Esophagus muscularis mucosa (tissue), 4 donors: Measurements from ENCODE around the gene MYRIP. TPM values are rescaled to one million over a fixed set of nuclear protein-coding genes. Genes with fewer than 3 reads are reported as not detected.
"Not testable (repeated sequence)": the region's sequence is repeated elsewhere in the genome, so short reads cannot be mapped to it uniquely, and the experiment has no call there.

ENCODE experiments used
- DNase-seq: peaks from one replicate; pipeline ENCODE4 v3.0.0-alpha.2; 2017; ENCODE audit errors: extremely low spot score
- H3K27ac ChIP-seq, 4 donors: fragments of 200-600 bp; sonication (generic); replicated peaks in 1 of 4; 1 replicate in 3 of 4; 2 replicates in 1 of 4; pipeline ENCODE4 v1.5.1; 2016 to 2019; ENCODE audit warnings: mild to moderate bottlenecking in 1 of 4
- H3K27me3 ChIP-seq, 4 donors: fragments of 200-600 bp; sonication (generic); one replicate each; pipeline versions ENCODE4 v1.5.1 to v1.6.0; 2016 to 2019
- H3K36me3 ChIP-seq, 4 donors: fragments of 200-600 bp; sonication (generic); one replicate each; pipeline ENCODE4 v1.5.1; 2016 to 2019
- H3K4me1 ChIP-seq, 4 donors: fragments of 200-600 bp; sonication (generic); one replicate each; pipeline ENCODE4 v1.5.1; 2016 to 2019
- H3K4me3 ChIP-seq, 4 donors: fragments of 200-600 bp; sonication (generic); 1 replicate in 2 of 4; 2 replicates in 2 of 4; pipeline ENCODE4 v1.5.1; 2016 to 2019; ENCODE audit warnings: mild to moderate bottlenecking in 4 of 4, moderate library complexity in 1 of 4
- H3K9me3 ChIP-seq, 4 donors: fragments of 200-600 bp; sonication (generic); 1 replicate in 3 of 4; 2 replicates in 1 of 4; pipeline ENCODE4 v1.5.1; 2016 to 2019
- EP300 ChIP-seq: sonication (generic); formaldehyde crosslinking; IDR thresholded peaks from one replicate; pipeline ENCODE4 v1.6.1; 2017; ENCODE audit warnings: antibody characterized with exemption
- POLR2A ChIP-seq: fragments of 450-650 bp; IDR thresholded peaks from one replicate; pipeline ENCODE4 v1.6.1; 2017; ENCODE audit warnings: antibody characterized with exemption, moderate library complexity, mild to moderate bottlenecking, low read depth
- POLR2AphosphoS5 ChIP-seq, 2 donors: sonication (generic); formaldehyde crosslinking; IDR thresholded peaks; one replicate each; pipeline ENCODE4 v1.6.1; 2017; ENCODE audit warnings: antibody characterized with exemption in 2 of 2
- WGBS: methylation state at CpG from one replicate; pipeline ENCODE4 v1.1.5; 2018; 5-methylcytosine and 5-hydroxymethylcytosine counted together
- intact Hi-C: fragments of 100-400 bp; cut with DNase I; formaldehyde crosslinking; loops from one replicate; pipeline ENCODE4 v1.15.1; 2023
- total RNA-seq, 4 donors: library from RNA; depleted of rRNA; stranded (reverse); fragments of >200 nt; gene quantifications; one replicate each; pipeline versions ENCODE4 v1.1.0 to v1.2.1, GENCODE V29; 2016
- TF ChIP-seq, protein P1 (sequence below), 3 experiments: fragments of 200-600 bp in 2 of 3; fragments of 450-650 bp in 1 of 3; sonication (generic) in 2 of 3; IDR thresholded peaks; one replicate each; pipeline ENCODE4 v1.5.1; 2017 to 2019; ENCODE audit warnings: antibody characterized with exemption in 3 of 3, mild to moderate bottlenecking in 2 of 3, moderate library complexity in 1 of 3

MYRIP gene
- total RNA-seq, 4 donors from 2014 or later: 3.3 to 7.2 (median 5.8) TPM

DNA sequence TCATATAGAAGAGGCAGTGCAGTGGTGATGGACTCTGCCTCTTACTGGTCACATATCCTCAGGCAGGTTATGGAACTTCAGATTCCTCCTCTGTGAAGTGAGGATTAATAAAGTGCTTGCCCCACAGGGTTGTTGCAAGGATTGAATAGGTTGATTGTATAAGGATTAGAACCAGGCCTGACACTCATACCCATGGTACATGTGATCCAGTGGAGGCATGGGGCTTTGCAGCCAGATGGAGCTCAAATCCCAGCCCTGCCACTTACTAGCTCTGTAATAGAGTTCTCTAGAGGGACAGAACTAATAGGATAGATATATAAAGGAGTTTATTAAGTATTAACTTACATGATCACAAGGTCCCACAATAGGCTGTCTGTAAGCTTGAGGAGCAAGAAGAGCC, 315.5 kb downstream of the MYRIP start:
- H3K27me3 ChIP-seq: no peaks in the 10 kb centered on the region

DNA sequence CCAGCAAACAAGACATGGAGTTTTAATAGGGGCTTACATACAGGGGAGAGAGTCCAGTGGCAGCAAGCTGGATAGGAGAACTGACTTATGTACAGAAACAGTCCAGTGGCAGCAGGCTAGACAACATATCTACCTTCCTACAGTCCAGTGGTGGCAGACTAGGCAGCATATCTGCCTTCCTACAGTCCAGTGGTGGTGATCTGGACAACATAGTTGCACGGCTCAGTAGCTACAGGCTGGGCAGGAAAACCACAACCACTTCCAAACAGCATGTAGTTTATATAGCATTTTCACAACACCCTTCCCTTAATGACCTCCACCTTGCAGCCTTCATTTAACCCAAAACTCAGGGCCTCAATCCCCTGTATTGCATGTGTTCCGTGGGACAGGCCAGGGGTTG, 318.8 kb downstream of the MYRIP start:
- Histone ChIP-seq H3K36me3 (no peaks in the 10 kb centered on the region), H3K4me1 (no peaks in the 10 kb centered on the region), H3K27me3 (no peaks in the 10 kb centered on the region), H3K27ac (no peak overlapping the region), H3K4me3 (no peak overlapping the region), H3K9me3 (no peaks in the 10 kb centered on the region)
- 87% methylated on average over 2 of the region's 2 CpGs for WGBS
- DNase-seq: no peak
- TF ChIP-seq POLR2AphosphoS5 (IDR thresholded peaks at IDR 0.05): no peak
- TF ChIP-seq, protein P1, sequence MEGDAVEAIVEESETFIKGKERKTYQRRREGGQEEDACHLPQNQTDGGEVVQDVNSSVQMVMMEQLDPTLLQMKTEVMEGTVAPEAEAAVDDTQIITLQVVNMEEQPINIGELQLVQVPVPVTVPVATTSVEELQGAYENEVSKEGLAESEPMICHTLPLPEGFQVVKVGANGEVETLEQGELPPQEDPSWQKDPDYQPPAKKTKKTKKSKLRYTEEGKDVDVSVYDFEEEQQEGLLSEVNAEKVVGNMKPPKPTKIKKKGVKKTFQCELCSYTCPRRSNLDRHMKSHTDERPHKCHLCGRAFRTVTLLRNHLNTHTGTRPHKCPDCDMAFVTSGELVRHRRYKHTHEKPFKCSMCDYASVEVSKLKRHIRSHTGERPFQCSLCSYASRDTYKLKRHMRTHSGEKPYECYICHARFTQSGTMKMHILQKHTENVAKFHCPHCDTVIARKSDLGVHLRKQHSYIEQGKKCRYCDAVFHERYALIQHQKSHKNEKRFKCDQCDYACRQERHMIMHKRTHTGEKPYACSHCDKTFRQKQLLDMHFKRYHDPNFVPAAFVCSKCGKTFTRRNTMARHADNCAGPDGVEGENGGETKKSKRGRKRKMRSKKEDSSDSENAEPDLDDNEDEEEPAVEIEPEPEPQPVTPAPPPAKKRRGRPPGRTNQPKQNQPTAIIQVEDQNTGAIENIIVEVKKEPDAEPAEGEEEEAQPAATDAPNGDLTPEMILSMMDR (IDR thresholded peaks at IDR 0.05): no peak
- TF ChIP-seq POLR2A: no peak
- TF ChIP-seq EP300: no peak
- intact Hi-C loops: no loop called here

More for the DNA sequence above, 315.5 kb downstream of the MYRIP start:
- TF ChIP-seq POLR2A: no peak
- TF ChIP-seq, protein P1 (IDR thresholded peaks at IDR 0.05): no peak
- TF ChIP-seq POLR2AphosphoS5 (IDR thresholded peaks at IDR 0.05): no peak
- TF ChIP-seq EP300: no peak
- intact Hi-C loops: no loop called here
- no peaks in the 10 kb centered on the region for H3K36me3 ChIP-seq
- no peak overlapping the region for H3K27ac ChIP-seq
- H3K9me3 ChIP-seq: no peaks in the 10 kb centered on the region
- H3K4me3 ChIP-seq: no peak overlapping the region
- H3K4me1 ChIP-seq: peaks cover 0 to 7% (median 0%) of the 10 kb centered on the region in 4 donors
- no peak for DNase-seq

DNA sequence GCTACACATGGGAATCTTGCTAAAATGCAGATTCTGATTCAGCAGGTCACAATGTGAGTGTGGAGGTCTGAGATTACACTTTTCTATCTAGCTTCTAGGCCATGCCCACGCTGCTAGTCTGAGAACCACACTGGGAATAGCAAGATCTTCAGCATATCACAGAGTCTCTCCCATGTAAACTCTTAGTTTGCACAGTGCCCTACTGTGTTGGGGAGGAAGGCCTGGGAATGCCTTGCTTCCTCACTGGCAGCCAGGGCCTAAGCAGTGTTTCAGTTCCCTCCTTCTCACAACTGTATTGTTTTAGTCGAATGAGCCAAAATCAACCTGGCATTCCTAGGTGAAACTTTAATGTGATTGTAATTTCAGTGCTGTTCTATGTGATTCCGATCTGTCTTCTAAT, 320.1 kb downstream of the MYRIP start:
- H3K27ac ChIP-seq: no peak overlapping the region
- H3K4me3 ChIP-seq: no peak overlapping the region
- H3K9me3 ChIP-seq: peaks cover 0 to 7% (median 0%) of the 10 kb centered on the region in 4 donors
- H3K36me3 ChIP-seq: no peaks in the 10 kb centered on the region
- no peaks in the 10 kb centered on the region for H3K4me1 ChIP-seq
- TF ChIP-seq POLR2A (no peak), EP300 (no peak), POLR2AphosphoS5 (IDR thresholded peaks at IDR 0.05) (no peak)
- TF ChIP-seq, protein P1 (IDR thresholded peaks at IDR 0.05): no peak
- intact Hi-C loops: no loop called here
- no peaks in the 10 kb centered on the region for H3K27me3 ChIP-seq
- DNase-seq: no peak
- 83% methylated on average over 3 of the region's 3 CpGs for WGBS

DNA sequence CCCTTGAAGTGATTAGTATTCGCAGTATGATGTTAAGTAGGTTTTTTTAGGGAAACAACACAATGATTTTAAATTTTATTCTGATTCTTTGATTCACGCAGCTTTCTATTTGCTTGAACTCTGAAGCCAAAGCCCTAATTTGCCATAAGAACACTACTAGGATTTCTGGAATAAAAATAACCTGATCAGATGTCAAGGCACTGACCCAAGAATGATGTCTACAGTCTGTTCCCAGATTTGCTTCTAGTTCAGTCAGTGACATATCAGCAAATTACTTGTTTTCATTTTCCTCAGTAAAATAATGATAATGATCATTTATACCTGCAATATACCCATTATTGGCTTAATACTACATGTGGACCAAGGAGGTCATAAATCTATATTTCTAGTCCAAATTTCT, 320.6 kb downstream of the MYRIP start:
- Histone ChIP-seq H3K27ac (no peak overlapping the region), H3K9me3 (peaks cover 0 to 7% (median 0%) of the 10 kb centered on the region in 4 donors), H3K27me3 (no peaks in the 10 kb centered on the region), H3K36me3 (no peaks in the 10 kb centered on the region), H3K4me3 (no peak overlapping the region), H3K4me1 (no peaks in the 10 kb centered on the region)
- 91% methylated on average over 2 of the region's 2 CpGs for WGBS
- no peak for DNase-seq
- no peak for TF ChIP-seq EP300
- TF ChIP-seq, protein P1 (IDR thresholded peaks at IDR 0.05): no peak
- TF ChIP-seq POLR2AphosphoS5 (IDR thresholded peaks at IDR 0.05): no peak
- no peak for TF ChIP-seq POLR2A
- intact Hi-C loops: no loop called here

DNA sequence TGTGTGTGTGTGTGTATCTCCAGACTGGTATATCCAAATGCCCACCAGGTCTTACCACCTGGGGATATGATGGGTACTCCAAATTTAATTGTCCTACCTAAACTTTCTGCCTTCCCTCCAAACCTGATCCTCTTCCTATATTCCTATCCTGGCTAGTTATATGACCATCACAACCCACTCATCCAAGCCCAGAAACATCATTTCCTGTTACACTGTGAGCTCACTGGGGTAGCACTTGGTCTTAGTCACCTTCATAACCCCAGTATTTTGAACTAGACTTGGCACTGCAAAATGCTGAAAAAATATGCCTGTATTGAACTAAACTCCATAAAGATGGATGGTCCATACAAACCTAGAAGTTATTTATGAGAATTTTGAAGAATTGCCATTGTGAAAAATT, 321.3 kb downstream of the MYRIP start:
- Histone ChIP-seq H3K9me3 (peaks cover 0 to 11% (median 0%) of the 10 kb centered on the region in 4 donors), H3K4me1 (no peaks in the 10 kb centered on the region), H3K36me3 (no peaks in the 10 kb centered on the region), H3K27me3 (no peaks in the 10 kb centered on the region), H3K4me3 (no peak overlapping the region), H3K27ac (no peak overlapping the region)
- intact Hi-C loops: no loop called here
- DNase-seq: no peak
- TF ChIP-seq, protein P1 (IDR thresholded peaks at IDR 0.05): no peak

DNA sequence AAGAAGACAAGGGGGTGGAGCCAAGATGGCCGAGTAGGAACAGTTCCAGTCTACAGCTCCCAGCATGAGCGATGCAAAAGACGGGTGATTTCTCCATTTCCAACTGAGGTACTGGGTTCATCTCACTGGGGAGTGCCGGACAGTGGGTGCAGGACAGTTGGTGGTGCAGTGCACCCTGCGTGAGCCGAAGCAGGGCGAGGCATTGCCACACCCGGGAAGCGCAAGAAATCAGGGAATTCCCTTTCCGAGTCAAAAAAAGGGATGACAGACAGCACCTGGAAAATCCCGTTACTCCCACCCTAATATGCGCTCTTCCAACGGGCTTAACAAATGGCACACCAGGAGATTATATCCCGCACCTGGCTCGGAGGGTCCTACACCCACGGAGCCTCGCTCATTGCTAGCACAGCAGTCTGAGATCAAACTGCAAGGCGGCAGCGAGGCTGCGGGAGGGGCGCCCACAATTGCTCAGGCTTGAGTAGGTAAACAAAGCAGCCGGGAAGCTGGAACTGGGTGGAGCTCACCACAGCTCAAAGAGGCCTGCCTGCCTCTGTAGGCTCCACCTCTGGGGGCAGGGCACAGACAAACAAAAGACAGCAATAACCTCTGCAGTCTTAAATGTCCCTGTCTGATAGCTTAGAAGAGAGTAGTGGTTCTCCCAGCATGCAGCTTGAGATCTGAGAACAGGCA, 324.6 kb downstream of the MYRIP start:
- H3K27me3 ChIP-seq: not testable (repeated sequence)
- WGBS: 94% methylated on average over 18 of the region's 22 CpGs

More for the DNA sequence above, 324.6 kb downstream of the MYRIP start:
- DNase-seq, H3K4me1 ChIP-seq, H3K36me3 ChIP-seq, H3K27ac ChIP-seq, intact Hi-C loops, H3K4me3 ChIP-seq: not testable (repeated sequence)
- H3K9me3 ChIP-seq: peaks cover 0 to 11% (median 0%) of the 10 kb centered on the region in 4 donors
